ENCODE data around the gene NEGR1.

Gene NEGR1

GRCh38 chr1:72282271-72283021 lies at the start of gene NEGR1:
Gene NEGR1, minus strand, starts transcription at chr1:72282539.
- Histone ChIP-seq H3K36me3 (ENCODE audit: insufficient read depth, low read length) (no peaks in the 10 kb centered on the region), H3K27me3 (ENCODE audit: insufficient read depth, low read length) (no peaks in the 10 kb centered on the region), H2AFZ (ENCODE audit: low read depth, low read length) (peak within 1 kb of the TSS; percentile 97), H3K4me1 (ENCODE audit: insufficient read depth, low read length) (peaks cover 21% of the 10 kb centered on the region), H3K9me3 (ENCODE audit: low read length) (no peaks in the 10 kb centered on the region), H3K4me3 (ENCODE audit: low read length) (peak within 1 kb of the TSS; percentile 94)

DNA sequence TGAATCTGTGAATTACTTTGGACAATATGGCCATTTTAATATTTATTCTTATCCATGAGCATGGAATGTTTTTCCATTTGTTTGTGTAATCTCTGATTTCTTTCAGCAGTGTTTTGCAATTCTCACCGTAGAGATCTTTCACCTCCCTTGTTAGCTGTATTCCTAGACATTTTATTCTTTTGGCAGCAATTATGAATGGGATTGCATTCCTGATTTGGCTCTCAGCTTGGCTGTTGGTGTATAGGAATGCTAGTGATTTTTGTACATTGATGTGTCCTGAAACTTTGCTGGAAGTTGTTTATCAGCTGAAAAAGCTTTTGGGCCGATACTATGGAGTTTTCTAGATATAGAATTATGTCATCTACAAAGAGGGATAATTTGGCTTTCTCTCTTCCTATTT lies 44.2 kb upstream of the NEGR1 start:
- Histone ChIP-seq H3K27me3 (ENCODE audit: insufficient read depth, low read length) (no peaks in the 10 kb centered on the region), H3K36me3 (ENCODE audit: insufficient read depth, low read length) (no peaks in the 10 kb centered on the region), H3K4me1 (ENCODE audit: insufficient read depth, low read length) (no peaks in the 10 kb centered on the region), H3K4me3 (ENCODE audit: low read length) (no peak overlapping the region), H3K9me3 (ENCODE audit: low read length) (no peaks in the 10 kb centered on the region), H2AFZ (ENCODE audit: low read depth, low read length) (no peak overlapping the region)

DNA sequence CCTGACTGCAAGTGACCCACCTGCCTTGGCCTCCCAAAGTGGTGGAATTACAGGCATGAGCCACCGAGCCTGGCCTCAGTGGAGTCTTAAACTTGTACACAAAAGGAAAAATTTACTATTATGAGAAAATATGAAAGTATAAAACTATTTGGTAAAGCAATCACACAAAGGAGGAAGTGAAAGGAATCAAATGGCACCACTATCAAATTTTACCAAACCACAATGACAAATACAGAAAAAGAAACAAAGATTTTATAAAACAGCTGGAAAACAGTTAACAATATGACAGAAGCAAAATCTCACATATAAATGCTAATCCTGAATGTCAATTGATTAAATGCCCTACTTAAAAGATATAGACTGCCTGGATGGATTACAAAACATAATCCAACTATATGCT lies 42.1 kb upstream of the NEGR1 start:
- Histone ChIP-seq H3K9me3 (ENCODE audit: low read length) (no peaks in the 10 kb centered on the region), H3K27me3 (ENCODE audit: insufficient read depth, low read length) (no peaks in the 10 kb centered on the region), H3K4me1 (ENCODE audit: insufficient read depth, low read length) (no peaks in the 10 kb centered on the region), H3K36me3 (ENCODE audit: insufficient read depth, low read length) (no peaks in the 10 kb centered on the region), H3K4me3 (ENCODE audit: low read length) (no peak overlapping the region), H2AFZ (ENCODE audit: low read depth, low read length) (no peak overlapping the region)

DNA sequence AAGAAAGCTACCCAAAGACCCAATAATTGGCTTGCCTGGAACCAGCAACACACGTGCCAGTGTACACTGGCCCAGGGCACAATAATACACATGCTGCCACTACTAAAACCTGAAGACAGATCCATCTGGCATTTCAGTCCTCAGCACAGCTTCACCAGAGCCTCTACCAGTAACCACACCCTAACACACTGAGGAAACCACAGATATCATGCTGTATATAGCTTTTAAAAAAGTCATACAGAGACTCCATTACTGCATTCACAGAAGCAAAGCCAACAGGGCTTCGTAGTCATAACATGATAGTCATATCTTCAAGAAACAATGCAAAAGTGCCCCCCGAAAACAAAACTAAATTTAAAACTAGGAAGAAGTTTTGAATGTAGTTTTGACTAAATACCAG lies 40.6 kb upstream of the NEGR1 start:
- Histone ChIP-seq H3K9me3 (ENCODE audit: low read length) (no peaks in the 10 kb centered on the region), H2AFZ (ENCODE audit: low read depth, low read length) (no peak overlapping the region), H3K4me3 (ENCODE audit: low read length) (no peak overlapping the region), H3K27me3 (ENCODE audit: insufficient read depth, low read length) (no peaks in the 10 kb centered on the region), H3K4me1 (ENCODE audit: insufficient read depth, low read length) (no peaks in the 10 kb centered on the region), H3K36me3 (ENCODE audit: insufficient read depth, low read length) (no peaks in the 10 kb centered on the region)

GRCh38 chr1:72296501-72296900 lies 14.2 kb upstream of the NEGR1 start:
- Histone ChIP-seq H3K36me3 (ENCODE audit: insufficient read depth, low read length) (no peaks in the 10 kb centered on the region), H3K27me3 (ENCODE audit: insufficient read depth, low read length) (no peaks in the 10 kb centered on the region), H2AFZ (ENCODE audit: low read depth, low read length) (no peak overlapping the region), H3K4me3 (ENCODE audit: low read length) (no peak overlapping the region), H3K9me3 (ENCODE audit: low read length) (no peaks in the 10 kb centered on the region), H3K4me1 (ENCODE audit: insufficient read depth, low read length) (no peaks in the 10 kb centered on the region)

GRCh38 chr1:72288886-72289285 lies 6.5 kb upstream of the NEGR1 start:
- Histone ChIP-seq H3K4me3 (ENCODE audit: low read length) (no peak overlapping the region), H3K36me3 (ENCODE audit: insufficient read depth, low read length) (no peaks in the 10 kb centered on the region), H3K4me1 (ENCODE audit: insufficient read depth, low read length) (peaks cover 9% of the 10 kb centered on the region), H3K9me3 (ENCODE audit: low read length) (no peaks in the 10 kb centered on the region), H3K27me3 (ENCODE audit: insufficient read depth, low read length) (no peaks in the 10 kb centered on the region), H2AFZ (ENCODE audit: low read depth, low read length) (no peak overlapping the region)

GRCh38 chr1:72286401-72286800 lies 4.1 kb upstream of the NEGR1 start:
- Histone ChIP-seq H2AFZ (ENCODE audit: low read depth, low read length) (no peak overlapping the region), H3K27me3 (ENCODE audit: insufficient read depth, low read length) (no peaks in the 10 kb centered on the region), H3K9me3 (ENCODE audit: low read length) (no peaks in the 10 kb centered on the region), H3K4me3 (ENCODE audit: low read length) (no peak overlapping the region), H3K36me3 (ENCODE audit: insufficient read depth, low read length) (no peaks in the 10 kb centered on the region), H3K4me1 (ENCODE audit: insufficient read depth, low read length) (peaks cover 16% of the 10 kb centered on the region)

- Histone ChIP-seq H3K4me3 (ENCODE audit: low read length) (peak overlapping the region; percentile 94), H3K36me3 (ENCODE audit: insufficient read depth, low read length) (no peaks in the 10 kb centered on the region), H3K27me3 (ENCODE audit: insufficient read depth, low read length) (no peaks in the 10 kb centered on the region), H3K9me3 (ENCODE audit: low read length) (no peaks in the 10 kb centered on the region), H2AFZ (ENCODE audit: low read depth, low read length) (peak overlapping the region; percentile 84), H3K4me1 (ENCODE audit: insufficient read depth, low read length) (peaks cover 21% of the 10 kb centered on the region)
These were observed 2.7 kb upstream of the NEGR1 start for GRCh38 chr1:72285074-72285425.

DNA sequence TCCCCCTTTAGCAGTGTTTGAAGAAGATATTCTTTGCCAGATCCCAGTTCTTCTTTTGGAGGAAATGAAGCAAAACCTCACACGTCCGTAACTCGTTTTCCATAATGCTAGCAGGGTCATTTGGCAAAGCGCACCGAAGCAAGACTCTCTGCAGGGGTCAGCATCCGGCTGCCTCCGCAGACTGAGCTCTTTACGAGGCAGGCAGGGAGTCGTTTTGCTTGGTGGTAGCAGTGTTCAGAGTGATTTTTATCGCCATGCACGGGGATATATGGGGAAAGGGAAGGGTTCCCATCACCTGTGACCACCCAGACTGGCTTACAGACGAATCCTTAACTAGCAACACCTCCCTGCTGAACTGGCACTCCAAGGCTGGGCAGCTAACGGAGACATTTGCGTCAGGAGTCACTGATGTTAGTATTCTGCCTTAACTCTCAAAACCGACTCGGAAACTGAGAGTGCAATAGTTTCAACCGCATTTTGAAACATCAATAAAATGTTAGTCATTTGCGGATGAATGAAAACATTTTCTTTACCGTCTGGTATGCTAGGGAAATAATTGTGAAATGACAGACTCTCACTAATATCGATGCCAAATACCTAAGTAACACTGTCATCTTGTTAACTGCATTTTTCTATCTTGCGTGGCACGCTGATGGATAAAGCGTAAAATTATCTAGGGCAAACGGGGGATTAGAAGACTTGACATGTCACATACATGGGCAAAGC lies 2.2 kb upstream of the NEGR1 start:
- Histone ChIP-seq H3K4me3 (ENCODE audit: low read length) (peak overlapping the region; percentile 94), H3K36me3 (ENCODE audit: insufficient read depth, low read length) (no peaks in the 10 kb centered on the region), H2AFZ (ENCODE audit: low read depth, low read length) (peak overlapping the region; percentile 84), H3K4me1 (ENCODE audit: insufficient read depth, low read length) (peaks cover 21% of the 10 kb centered on the region), H3K27me3 (ENCODE audit: insufficient read depth, low read length) (no peaks in the 10 kb centered on the region), H3K9me3 (ENCODE audit: low read length) (no peaks in the 10 kb centered on the region)

- H2AFZ ChIP-seq (ENCODE audit: low read depth, low read length): peak overlapping the region; percentile 84
- H3K4me1 ChIP-seq (ENCODE audit: insufficient read depth, low read length): peaks cover 21% of the 10 kb centered on the region
- no peaks in the 10 kb centered on the region for H3K36me3 ChIP-seq (ENCODE audit: insufficient read depth, low read length)
- peak overlapping the region; percentile 94 for H3K4me3 ChIP-seq (ENCODE audit: low read length)
- H3K27me3 ChIP-seq (ENCODE audit: insufficient read depth, low read length): no peaks in the 10 kb centered on the region
- H3K9me3 ChIP-seq (ENCODE audit: low read length): no peaks in the 10 kb centered on the region
These were observed 1.7 kb upstream of the NEGR1 start for GRCh38 chr1:72284084-72284347.

GRCh38 chr1:72283307-72284083 lies 1.2 kb upstream of the NEGR1 start:
- Histone ChIP-seq H3K9me3 (ENCODE audit: low read length) (no peaks in the 10 kb centered on the region), H3K27me3 (ENCODE audit: insufficient read depth, low read length) (no peaks in the 10 kb centered on the region), H3K4me1 (ENCODE audit: insufficient read depth, low read length) (peaks cover 21% of the 10 kb centered on the region), H3K4me3 (ENCODE audit: low read length) (peak overlapping the region; percentile 94), H2AFZ (ENCODE audit: low read depth, low read length) (peak overlapping the region; percentile 84), H3K36me3 (ENCODE audit: insufficient read depth, low read length) (no peaks in the 10 kb centered on the region)

DNA sequence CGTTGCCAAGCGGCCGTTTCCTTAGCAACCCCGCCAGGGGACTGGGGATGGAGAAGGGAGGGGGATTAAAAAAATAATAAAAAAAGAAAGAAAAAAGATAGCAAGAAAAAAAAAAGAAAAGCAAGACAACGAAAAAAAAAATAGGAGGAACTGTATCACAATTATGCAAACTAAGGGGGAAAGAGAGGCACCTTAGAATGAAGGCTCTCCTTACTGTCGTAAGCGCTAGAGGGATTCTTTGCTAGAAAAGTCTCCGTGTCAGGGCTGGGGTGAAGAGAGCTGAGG lies 625 bp upstream of the NEGR1 start:
- no peaks in the 10 kb centered on the region for H3K27me3 ChIP-seq (ENCODE audit: insufficient read depth, low read length)
- H3K36me3 ChIP-seq (ENCODE audit: insufficient read depth, low read length): no peaks in the 10 kb centered on the region

GRCh38 chr1:72281637-72282270 lies 585 bp downstream of the NEGR1 start:
- Histone ChIP-seq H3K4me1 (ENCODE audit: insufficient read depth, low read length) (peaks cover 21% of the 10 kb centered on the region), H3K9me3 (ENCODE audit: low read length) (no peaks in the 10 kb centered on the region), H3K36me3 (ENCODE audit: insufficient read depth, low read length) (no peaks in the 10 kb centered on the region), H3K27me3 (ENCODE audit: insufficient read depth, low read length) (no peaks in the 10 kb centered on the region), H2AFZ (ENCODE audit: low read depth, low read length) (peak overlapping the region; percentile 97), H3K4me3 (ENCODE audit: low read length) (peak overlapping the region; percentile 94)

More for the DNA sequence above, 625 bp upstream of the NEGR1 start:
- H3K4me1 ChIP-seq (ENCODE audit: insufficient read depth, low read length): peaks cover 21% of the 10 kb centered on the region
- H2AFZ ChIP-seq (ENCODE audit: low read depth, low read length): peak overlapping the region; percentile 84
- H3K4me3 ChIP-seq (ENCODE audit: low read length): peak overlapping the region; percentile 94
- H3K9me3 ChIP-seq (ENCODE audit: low read length): no peaks in the 10 kb centered on the region
